Left ventricle myocardium superior (tissue), 1 donor: ENCODE measurements around the gene CHP1. TPM values are rescaled to one million over a fixed set of nuclear protein-coding genes. Genes with fewer than 3 reads are reported as not detected.
"Not testable (repeated sequence)": the region's sequence is repeated elsewhere in the genome, so short reads cannot be mapped to it uniquely, and the experiment has no call there.

Experiments
- ATAC-seq: fragments of 200-7000 bp; cut with Tn5 transposase; one replicate; pipeline ENCODE4 v1.9.1; 2020; ENCODE audit warnings: mild to moderate bottlenecking, moderate library complexity
- DNase-seq: peaks from one replicate; pipeline ENCODE4 v3.0.0-alpha.2; 2020
- intact Hi-C: fragments of 100-400 bp; cut with micrococcal nuclease; formaldehyde crosslinking; loops from one replicate; pipeline ENCODE4 v1.11.0; 2022
- total RNA-seq: library from RNA; stranded (reverse); fragmentation: NEBNext Ultra II Directional; extraction: Animal tissue kit (Norgen Biotek cat#: 25700); gene quantifications from one replicate; pipeline ENCODE4 v1.2.1, GENCODE V29; 2021
- donor health status: DM: no; HTN: yes; CAD: no; lungs with severe emphysema.

The CHP1 gene
- total RNA-seq, 1 donor from 2014 or later: 102 TPM

- ATAC-seq, DNase-seq, intact Hi-C loops: not testable (repeated sequence)
These were observed 19.7 kb downstream of the CHP1 start for GRCh38 chr15:41250745-41251144.

DNA sequence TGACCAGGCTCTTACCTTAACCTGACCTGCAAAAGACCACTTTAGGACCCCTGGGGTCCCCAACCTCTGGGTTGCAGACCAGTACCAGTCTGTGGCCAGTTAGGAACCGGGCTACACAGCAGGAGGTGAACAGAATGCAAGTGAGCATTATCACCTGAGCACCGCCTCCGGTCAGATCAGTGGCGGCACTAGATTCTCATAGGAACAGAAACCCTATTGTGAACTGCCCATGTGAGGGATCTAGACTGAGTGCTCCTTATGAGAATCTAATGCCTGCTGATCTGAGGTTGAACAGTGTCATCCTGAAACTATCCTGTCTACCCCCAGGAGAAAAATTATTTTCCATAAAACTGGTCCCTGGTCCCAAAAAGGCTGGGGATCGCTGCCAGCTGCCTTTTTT is 20.3 kb downstream of the CHP1 start:
- ATAC-seq (no peak), DNase-seq (no peak)
- intact Hi-C loops: no loop called here

GRCh38 chr15:41254560-41254959 is 23.5 kb downstream of the CHP1 start:
- ATAC-seq (no peak), DNase-seq (no peak)
- intact Hi-C loops: no loop called here

DNA sequence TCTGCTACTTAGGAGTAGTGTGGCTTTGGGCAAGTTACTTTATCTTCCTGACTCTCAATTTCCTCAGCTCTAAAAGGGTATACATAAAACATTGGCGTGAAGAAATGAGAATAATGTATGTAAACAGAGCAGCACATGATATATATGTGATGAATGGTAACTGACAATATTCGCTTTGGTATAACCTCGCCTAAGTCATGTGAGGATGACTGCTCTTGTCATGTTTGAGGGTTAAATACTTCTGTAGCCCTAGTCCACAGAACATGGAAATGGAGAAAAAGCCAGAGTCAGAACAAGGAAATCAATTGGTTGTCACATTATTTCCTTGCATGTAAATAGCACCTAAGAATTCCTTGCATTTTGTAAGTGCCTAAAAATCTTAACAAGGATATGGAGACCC is 25.0 kb downstream of the CHP1 start:
- no peak for DNase-seq
- ATAC-seq: no peak
- intact Hi-C loops: no loop called here

GRCh38 chr15:41256577-41257038 is 25.5 kb downstream of the CHP1 start:
- DNase-seq (no peak), ATAC-seq (no peak)
- intact Hi-C loops: no loop called here

GRCh38 chr15:41258750-41259471 is 27.8 kb downstream of the CHP1 start:
- ATAC-seq: peak; percentile 76
- DNase-seq: no peak
- intact Hi-C loops: no loop called here

DNA sequence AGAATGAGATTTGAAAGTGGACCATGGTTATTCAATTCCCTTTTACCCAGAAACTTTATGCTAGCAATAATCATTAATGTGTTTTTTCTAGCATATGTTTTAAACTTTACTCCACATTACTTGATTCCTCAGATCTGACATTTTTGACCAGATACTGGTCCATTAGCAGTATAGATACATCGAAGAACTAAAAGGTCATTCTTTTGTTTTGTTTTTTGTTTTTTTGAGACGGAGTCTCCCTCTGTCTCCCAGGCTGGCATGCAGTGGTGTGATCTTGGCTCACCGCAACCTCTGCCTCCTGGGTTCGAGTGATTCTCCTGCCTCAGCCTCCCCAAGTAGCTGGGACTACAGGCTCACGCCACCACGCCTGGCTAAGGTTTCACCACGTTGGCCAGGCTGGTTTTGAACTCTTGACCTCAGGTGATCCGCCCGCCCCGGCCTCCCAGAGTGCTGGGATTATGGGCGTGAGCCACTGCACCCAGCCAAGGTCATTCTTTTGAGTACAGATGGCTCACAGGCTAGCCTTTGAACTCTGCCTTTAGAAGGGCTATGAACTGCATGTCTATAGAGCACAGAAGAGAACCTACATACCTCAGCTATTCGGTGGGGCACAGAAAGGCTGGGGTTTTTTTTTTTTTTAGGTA is 28.6 kb downstream of the CHP1 start:
- ATAC-seq (no peak), DNase-seq (no peak)
- intact Hi-C loops: no loop called here

DNA sequence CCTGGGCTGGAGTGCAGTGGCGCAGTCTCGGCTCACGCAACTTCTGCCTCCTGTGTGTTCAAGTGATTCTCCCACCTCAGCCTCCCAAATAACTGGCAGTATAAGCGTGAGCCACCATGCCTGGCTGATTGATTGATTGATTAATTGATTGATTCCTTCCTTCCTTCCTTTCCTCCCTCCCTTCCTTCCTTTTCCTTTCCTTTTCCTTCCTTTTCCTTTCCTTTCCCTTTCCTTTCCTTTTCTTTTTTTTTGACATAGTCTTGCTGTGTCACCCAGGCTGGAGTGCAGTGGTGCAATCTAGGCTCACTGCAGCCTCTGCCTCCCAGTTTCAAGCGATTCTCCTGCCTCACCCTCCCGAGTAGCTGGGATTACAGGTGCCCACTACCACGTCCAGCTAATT is 29.9 kb downstream of the CHP1 start:
- ATAC-seq, DNase-seq, intact Hi-C loops: not testable (repeated sequence)

- no peak for ATAC-seq
- intact Hi-C loops: no loop called here
- no peak for DNase-seq
These were observed 31.5 kb downstream of the CHP1 start for GRCh38 chr15:41262571-41262970.

DNA sequence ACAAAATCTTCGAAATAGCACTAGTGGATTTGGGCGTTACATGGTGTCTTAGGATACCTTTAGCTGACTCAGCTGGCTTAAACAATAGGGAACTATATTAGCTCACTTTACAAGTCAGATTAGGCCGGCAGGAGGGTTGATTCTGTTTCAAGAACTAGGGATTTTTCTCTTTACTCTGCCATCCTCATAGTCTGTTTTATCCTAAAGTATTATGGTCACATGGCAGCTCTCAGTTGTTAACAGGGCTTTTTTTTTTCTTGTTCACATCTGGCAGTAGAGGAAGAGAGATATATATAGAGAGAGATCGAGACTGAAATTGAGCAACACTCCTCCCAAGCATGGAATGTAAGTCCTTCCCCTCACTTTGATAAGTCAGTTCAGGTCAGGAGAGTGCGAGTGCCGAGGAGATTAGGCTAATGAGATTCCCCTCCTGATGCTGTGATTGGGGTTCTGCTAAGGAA is 32.9 kb downstream of the CHP1 start:
- intact Hi-C loops: no loop called here
- DNase-seq (no peak), ATAC-seq (peak; percentile 86)

GRCh38 chr15:41269887-41270286 is 38.8 kb downstream of the CHP1 start:
- DNase-seq: no peak
- ATAC-seq: no peak
- intact Hi-C loops: no loop called here

DNA sequence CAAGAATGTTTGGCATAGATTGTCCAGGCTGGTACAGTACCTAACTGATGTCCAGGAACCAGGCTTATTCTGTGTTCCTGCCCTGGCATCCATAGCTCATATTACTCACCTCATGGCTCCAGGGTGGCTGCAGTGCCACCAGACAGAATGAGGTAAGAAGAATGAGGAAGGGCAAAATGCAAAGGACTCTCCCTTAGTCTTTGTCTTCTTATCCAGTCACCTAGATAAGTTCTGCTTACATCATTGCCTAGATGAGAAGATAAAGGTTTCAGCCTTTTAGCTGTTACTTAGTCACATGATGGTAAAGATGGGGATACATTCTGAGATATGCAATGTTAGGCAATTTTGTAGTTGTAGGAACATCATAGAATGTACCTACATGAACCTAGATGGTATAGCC is 45.8 kb downstream of the CHP1 start:
- intact Hi-C loops: no loop called here
- ATAC-seq (no peak), DNase-seq (no peak)

GRCh38 chr15:41278319-41278718 is 47.3 kb downstream of the CHP1 start:
- ATAC-seq (no peak), DNase-seq (no peak)
- intact Hi-C loops: no loop called here

- DNase-seq: no peak
- intact Hi-C loops: no loop called here
- ATAC-seq: no peak
These were observed 48.6 kb downstream of the CHP1 start for GRCh38 chr15:41279535-41280283.

DNA sequence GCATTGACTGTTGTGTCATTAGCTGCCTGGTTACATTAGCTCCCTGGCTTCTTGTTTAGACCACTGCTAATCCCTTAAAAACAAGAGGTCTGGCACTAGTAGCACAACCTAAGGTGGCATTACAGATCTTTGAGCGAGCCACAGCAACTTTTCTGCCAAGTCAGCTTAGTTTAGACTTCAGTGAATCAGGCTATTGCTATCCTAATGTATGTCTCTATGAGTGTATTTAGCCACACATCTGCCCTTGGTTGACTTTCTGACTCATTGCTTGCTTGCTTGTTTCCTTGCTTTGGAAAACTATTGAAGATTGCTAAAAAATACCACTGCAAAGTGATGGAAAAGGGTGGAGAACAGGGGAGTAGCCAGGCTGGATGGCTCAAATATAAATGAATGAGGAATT is 50.2 kb downstream of the CHP1 start:
- intact Hi-C loops: no loop called here
- DNase-seq: no peak
- ATAC-seq: no peak

DNA sequence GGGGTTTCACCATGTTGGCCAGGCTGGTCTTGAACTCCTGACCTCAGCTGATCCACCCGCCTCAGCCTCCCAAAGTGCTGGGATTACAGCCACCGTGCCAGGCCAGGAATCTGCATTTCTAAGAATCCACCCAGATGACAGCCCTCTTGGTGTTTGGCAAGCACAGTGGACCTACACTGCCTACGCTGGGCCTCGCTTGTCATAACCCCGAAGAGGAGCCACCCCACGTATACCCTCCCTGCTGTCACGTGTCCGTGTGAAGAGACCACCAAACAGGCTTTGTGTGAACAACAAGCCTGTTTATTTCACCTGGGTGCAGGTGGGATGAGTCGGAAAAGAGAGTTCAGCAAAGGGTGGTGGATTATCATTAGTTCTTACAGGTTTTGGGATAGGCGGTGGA is 51.4 kb downstream of the CHP1 start:
- ATAC-seq, intact Hi-C loops, DNase-seq: not testable (repeated sequence)

GRCh38 chr15:41282980-41283652 is 52.0 kb downstream of the CHP1 start:
- ATAC-seq, DNase-seq, intact Hi-C loops: not testable (repeated sequence)

GRCh38 chr15:41283653-41284426 is 52.8 kb downstream of the CHP1 start:
- intact Hi-C loops: no loop called here
- DNase-seq (peak; percentile 98), ATAC-seq (peak; percentile 99)
